Measurements from ENCODE around the gene CALML6.
A peak's percentile ranks its signal among the peaks of the same experiment; 100 is the strongest.

DNA sequence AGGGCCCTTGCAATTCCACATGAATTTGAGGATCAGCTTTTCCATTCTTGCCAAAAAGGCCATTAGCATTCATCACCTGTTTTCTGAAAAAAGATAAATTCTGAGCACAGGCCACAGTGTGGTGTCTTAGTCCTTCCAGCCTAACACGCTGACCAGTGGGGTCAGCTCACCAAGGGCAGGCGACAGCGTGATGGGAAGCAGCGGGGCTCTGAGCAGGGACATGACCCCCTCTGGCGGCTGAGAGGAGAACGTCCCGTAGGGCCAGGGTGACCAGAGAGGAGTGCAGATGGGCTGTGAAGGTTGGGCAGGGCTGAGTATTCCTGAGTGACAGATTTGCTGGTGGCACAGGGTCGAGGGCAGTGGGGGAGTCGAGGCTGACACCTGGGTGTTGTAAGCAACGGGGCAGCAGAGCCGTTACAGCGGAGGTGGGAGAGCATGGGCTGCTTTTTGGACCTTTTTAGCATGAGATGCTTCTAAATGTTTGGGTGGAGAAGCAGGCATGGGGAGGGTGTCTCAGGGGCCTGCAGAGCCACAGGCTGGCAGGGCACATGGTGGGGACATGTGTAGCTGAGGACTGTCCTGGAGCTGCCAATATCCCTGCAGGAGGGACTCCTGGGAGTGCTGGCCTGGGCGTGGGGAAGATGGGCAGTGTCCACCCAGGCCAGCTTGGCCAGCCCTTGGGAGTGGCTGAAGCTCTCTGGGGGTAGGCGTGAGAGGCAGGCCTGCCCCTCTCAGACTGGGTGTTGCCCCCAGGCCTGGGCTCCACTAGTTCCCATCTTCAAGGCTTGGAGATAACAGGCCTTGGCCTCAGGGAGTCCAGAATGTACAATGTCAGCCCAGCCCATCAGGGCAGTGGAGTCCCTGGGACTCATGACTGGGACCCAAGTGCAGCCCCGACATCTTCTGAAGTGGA is 8.6 kb upstream of the CALML6 start:
- TF ChIP-seq ELK1 (IDR thresholded peaks at IDR 0.05; ENCODE audit: borderline replicate concordance, low read depth, low read length) (no peak), CEBPB (IDR thresholded peaks at IDR 0.05; ENCODE audit: low read depth, low read length) (no peak), MXI1 (IDR thresholded peaks at IDR 0.05; ENCODE audit: borderline replicate concordance, low read depth, low read length) (peak; percentile 66; the same call in 1 of the 2 replicates), CTCF (conservative IDR thresholded peaks at IDR 0.05; ENCODE audit: low read depth, low read length) (peak; percentile 95), POLR2A (IDR thresholded peaks at IDR 0.05; ENCODE audit: low read depth, low read length) (no peak), BHLHE40 (IDR thresholded peaks at IDR 0.05; ENCODE audit: low read depth, low read length) (peak; percentile 31; the same call in 1 of the 2 replicates), RAD21 (IDR thresholded peaks at IDR 0.05; ENCODE audit: low read length) (peak; percentile 98)

Data from IMR-90 (cell line).